ENCODE measurements around the gene SRRM3.
A peak's percentile ranks its signal among the peaks of the same experiment; 100 is the strongest.

SRRM3 gene

GRCh38 chr7:76261329-76261728 is 59.6 kb downstream of the SRRM3 start:
- Histone ChIP-seq H3K79me2 (ENCODE audit: control insufficient read depth, low read length) (no peaks in the 10 kb centered on the region), H3F3A (ENCODE audit: control insufficient read depth, insufficient read depth) (no peaks in the 10 kb centered on the region), H3K4me1 (ENCODE audit: control insufficient read depth, low read length) (peaks cover 6% of the 10 kb centered on the region; the same call in 1 of the 2 replicates), H3K27me3 (ENCODE audit: control insufficient read depth, low read length) (no peaks in the 10 kb centered on the region), H3K27ac (ENCODE audit: low read depth, low read length) (no peak overlapping the region), H3K4me3 (ENCODE audit: low read length) (no peak overlapping the region), H3K9me2 (replicated peaks; ENCODE audit: control insufficient read depth, low read length) (no peaks in the 10 kb centered on the region), H3K9me3 (ENCODE audit: control insufficient read depth, insufficient read depth, low read length) (no peaks in the 10 kb centered on the region), H4K20me1 (ENCODE audit: control insufficient read depth, insufficient read depth, low read depth, low read length) (peaks cover 3% of the 10 kb centered on the region; the same call in 1 of the 2 replicates), H3K4me2 (ENCODE audit: low read length) (no peak overlapping the region), H3K36me3 (ENCODE audit: control insufficient read depth, low read length) (no peaks in the 10 kb centered on the region)
- TF ChIP-seq EZH2phosphoT487 (IDR thresholded peaks at IDR 0.05; ENCODE audit: borderline replicate concordance, low read length): no peak
- TF ChIP-seq CTCF (IDR thresholded peaks at IDR 0.05; ENCODE audit: low read depth, low read length, poor library complexity, severe bottlenecking): no peak

- Histone ChIP-seq H3K9me3 (ENCODE audit: control insufficient read depth, insufficient read depth, low read length) (no peaks in the 10 kb centered on the region), H3K4me3 (ENCODE audit: low read length) (no peak overlapping the region), H3K4me2 (ENCODE audit: low read length) (no peak overlapping the region), H3K27ac (ENCODE audit: low read depth, low read length) (no peak overlapping the region), H3K9me2 (replicated peaks; ENCODE audit: control insufficient read depth, low read length) (no peaks in the 10 kb centered on the region), H3K79me2 (ENCODE audit: control insufficient read depth, low read length) (no peaks in the 10 kb centered on the region), H3K4me1 (ENCODE audit: control insufficient read depth, low read length) (peaks cover 7% of the 10 kb centered on the region), H3K27me3 (ENCODE audit: control insufficient read depth, low read length) (peaks cover 4% of the 10 kb centered on the region), H4K20me1 (ENCODE audit: control insufficient read depth, insufficient read depth, low read depth, low read length) (peaks cover 3% of the 10 kb centered on the region; the same call in 1 of the 2 replicates), H3F3A (ENCODE audit: control insufficient read depth, insufficient read depth) (no peaks in the 10 kb centered on the region; the same call in 1 of the 2 replicates), H3K36me3 (ENCODE audit: control insufficient read depth, low read length) (no peaks in the 10 kb centered on the region)
- TF ChIP-seq EZH2phosphoT487 (IDR thresholded peaks at IDR 0.05; ENCODE audit: borderline replicate concordance, low read length) (no peak), CTCF (IDR thresholded peaks at IDR 0.05; ENCODE audit: low read depth, low read length, poor library complexity, severe bottlenecking) (no peak)
Observed at GRCh38 chr7:76261931-76262330, 60.2 kb downstream of the SRRM3 start.

DNA sequence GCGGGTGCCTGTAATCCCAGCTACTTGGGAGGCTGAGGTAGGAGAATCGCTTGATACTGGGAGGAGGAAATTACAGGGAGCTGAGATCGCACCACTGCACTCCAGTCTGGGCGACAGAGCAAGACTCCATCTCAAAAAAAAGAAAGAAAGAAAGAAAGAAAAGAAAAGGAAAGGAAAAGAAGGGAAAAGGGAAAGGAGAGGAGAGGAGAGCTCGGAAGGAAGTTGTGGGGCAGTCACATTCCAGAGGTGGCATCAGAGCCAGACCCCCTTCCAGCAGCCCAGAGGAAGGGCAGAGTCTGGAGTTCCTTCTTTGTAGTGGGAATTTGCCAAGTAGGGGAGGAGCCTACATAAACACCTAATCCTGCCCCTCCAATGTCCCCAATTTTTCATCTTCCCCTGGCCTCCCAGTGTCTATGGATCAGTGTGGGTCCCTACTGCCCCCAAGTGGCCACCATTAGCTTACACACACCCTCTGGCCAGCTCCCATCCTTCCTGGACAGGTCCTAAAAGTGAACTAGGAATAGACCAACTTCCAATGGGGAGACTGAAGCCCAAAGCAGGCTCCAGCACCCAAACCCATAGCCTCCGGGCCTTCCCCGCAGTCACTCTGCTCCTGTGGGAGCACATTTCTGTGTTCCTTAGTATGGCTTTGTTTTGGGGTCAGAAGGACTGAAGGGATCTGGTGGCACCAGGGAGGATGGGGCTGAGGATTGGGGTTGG is 61.1 kb downstream of the SRRM3 start:
- no peak overlapping the region for H3K27ac ChIP-seq (ENCODE audit: low read depth, low read length)
- no peaks in the 10 kb centered on the region for H3K9me2 ChIP-seq (replicated peaks; ENCODE audit: control insufficient read depth, low read length)
- H3K9me3 ChIP-seq (ENCODE audit: control insufficient read depth, insufficient read depth, low read length): no peaks in the 10 kb centered on the region
- no peaks in the 10 kb centered on the region for H3K79me2 ChIP-seq (ENCODE audit: control insufficient read depth, low read length)
- peaks cover 14% of the 10 kb centered on the region for H3K4me1 ChIP-seq (ENCODE audit: control insufficient read depth, low read length)
- H3F3A ChIP-seq (ENCODE audit: control insufficient read depth, insufficient read depth): no peaks in the 10 kb centered on the region; the same call in 1 of the 2 replicates
- TF ChIP-seq CTCF (IDR thresholded peaks at IDR 0.05; ENCODE audit: low read depth, low read length, poor library complexity, severe bottlenecking) (peak; percentile 97), EZH2phosphoT487 (IDR thresholded peaks at IDR 0.05; ENCODE audit: borderline replicate concordance, low read length) (no peak)
- H3K4me2 ChIP-seq (ENCODE audit: low read length): no peak overlapping the region
- H3K4me3 ChIP-seq (ENCODE audit: low read length): no peak overlapping the region
- H3K27me3 ChIP-seq (ENCODE audit: control insufficient read depth, low read length): peaks cover 12% of the 10 kb centered on the region
- peaks cover 3% of the 10 kb centered on the region; the same call in 1 of the 2 replicates for H4K20me1 ChIP-seq (ENCODE audit: control insufficient read depth, insufficient read depth, low read depth, low read length)
- H3K36me3 ChIP-seq (ENCODE audit: control insufficient read depth, low read length): no peaks in the 10 kb centered on the region
